Liver (tissue), 9 donors: ENCODE data around the gene FAM229B. TPM values are rescaled to one million over a fixed set of nuclear protein-coding genes. Genes with fewer than 3 reads are reported as not detected.

ENCODE experiments used
- DNase-seq: peaks from one replicate; pipeline ENCODE4 v3.0.0-alpha.2; 2017; ENCODE audit warnings: low spot score
- H3K27ac ChIP-seq, 2 donors: one replicate each; pipeline ENCODE4 v1.7.0; 2013; ENCODE audit warnings: inconsistent platforms in 2 of 2, low read length in 2 of 2, control low read depth in 1 of 2, low read depth in 1 of 2, mild to moderate bottlenecking in 1 of 2
- H3K27me3 ChIP-seq, 4 donors: one replicate each; pipeline versions ENCODE4 v1.6.1 to v1.7.0; 2013; ENCODE audit warnings: low read length in 3 of 4, inconsistent platforms in 1 of 4, mild to moderate bottlenecking in 1 of 4, moderate library complexity in 1 of 4; ENCODE audit not compliant: control insufficient read depth in 4 of 4, insufficient read depth in 4 of 4
- H3K36me3 ChIP-seq, 4 donors: one replicate each; pipeline versions ENCODE4 v1.6.1 to v1.7.0; 2013; ENCODE audit warnings: low read length in 3 of 4, mild to moderate bottlenecking in 3 of 4, low read depth in 1 of 4, moderate library complexity in 1 of 4; ENCODE audit not compliant: control insufficient read depth in 4 of 4, insufficient read depth in 3 of 4
- H3K4me1 ChIP-seq, 4 donors: one replicate each; pipeline versions ENCODE4 v1.6.1 to v1.7.0; 2013; ENCODE audit warnings: low read length in 3 of 4, mild to moderate bottlenecking in 3 of 4, moderate library complexity in 1 of 4; ENCODE audit not compliant: control insufficient read depth in 4 of 4, insufficient read depth in 4 of 4
- H3K4me3 ChIP-seq, 3 donors: one replicate each; pipeline versions ENCODE4 v1.6.1 to v1.7.0; 2013; ENCODE audit warnings: low read length in 3 of 3, control low read depth in 1 of 3, low read depth in 1 of 3, mild to moderate bottlenecking in 1 of 3
- H3K9ac ChIP-seq, 2 donors: one replicate each; pipeline ENCODE4 v1.7.0; 2013; ENCODE audit warnings: low read length in 2 of 2, mild to moderate bottlenecking in 2 of 2, moderate library complexity in 2 of 2, control low read depth in 1 of 2, low read depth in 1 of 2
- H3K9me3 ChIP-seq, 4 donors: one replicate each; pipeline versions ENCODE4 v1.6.1 to v1.7.0; 2013; ENCODE audit warnings: low read length in 3 of 4; ENCODE audit not compliant: control insufficient read depth in 4 of 4
- ATF3 ChIP-seq: IDR thresholded peaks from 2 replicates; pipeline ENCODE4 v1.6.1; 2016; ENCODE audit warnings: antibody characterized with exemption
- CTCF ChIP-seq: fragments of 150-350 bp; IDR thresholded peaks from 2 replicates; pipeline ENCODE4 v1.5.1; 2017; ENCODE audit warnings: improper control_type of control experiment, low read depth, low read length; ENCODE audit not compliant: missing input control
- EGR1 ChIP-seq, 2 donors: IDR thresholded peaks; 2 replicates each; pipeline ENCODE4 v1.6.1; 2016 to 2018; ENCODE audit warnings: antibody characterized with exemption in 2 of 2, low read depth in 2 of 2
- FOXA1 ChIP-seq: IDR thresholded peaks from 2 replicates; pipeline ENCODE4 v1.6.1; 2016; ENCODE audit warnings: antibody characterized with exemption
- FOXA2 ChIP-seq: IDR thresholded peaks from 2 replicates; pipeline ENCODE4 v1.6.1; 2016; ENCODE audit warnings: antibody characterized with exemption
- GABPA ChIP-seq, 2 donors: IDR thresholded peaks in 1 of 2; conservative IDR thresholded peaks in 1 of 2; 2 replicates each; pipeline ENCODE4 v1.6.1; 2016; ENCODE audit warnings: antibody characterized with exemption in 2 of 2, mild to moderate bottlenecking in 1 of 2, moderate library complexity in 1 of 2
- HNF4A ChIP-seq, 2 donors: conservative IDR thresholded peaks; 2 replicates each; pipeline ENCODE4 v1.6.1; 2016; ENCODE audit warnings: antibody characterized with exemption in 2 of 2, mild to moderate bottlenecking in 2 of 2
- HNF4G ChIP-seq: IDR thresholded peaks from 2 replicates; pipeline ENCODE4 v1.6.1; 2016; ENCODE audit warnings: antibody characterized with exemption
- MAX ChIP-seq: IDR thresholded peaks from 2 replicates; pipeline ENCODE4 v1.6.1; 2016; ENCODE audit warnings: antibody characterized with exemption
- NR2F2 ChIP-seq: IDR thresholded peaks from 2 replicates; pipeline ENCODE4 v1.6.1; 2016; ENCODE audit warnings: antibody characterized with exemption
- RAD21 ChIP-seq, 2 donors: IDR thresholded peaks; 2 replicates each; pipeline ENCODE4 v1.6.1; 2016; ENCODE audit warnings: antibody characterized with exemption in 2 of 2, mild to moderate bottlenecking in 2 of 2
- REST ChIP-seq: IDR thresholded peaks from 2 replicates; pipeline ENCODE4 v1.6.1; 2016; ENCODE audit warnings: antibody characterized with exemption, mild to moderate bottlenecking
- RXRA ChIP-seq, 2 donors: IDR thresholded peaks; 2 replicates each; pipeline ENCODE4 v1.6.1; 2017 to 2018; ENCODE audit warnings: antibody characterized with exemption in 2 of 2, mild to moderate bottlenecking in 1 of 2
- SP1 ChIP-seq: IDR thresholded peaks from 2 replicates; pipeline ENCODE4 v1.6.1; 2018; ENCODE audit warnings: antibody characterized with exemption, mild to moderate bottlenecking
- TAF1 ChIP-seq: conservative IDR thresholded peaks from 2 replicates; pipeline ENCODE4 v1.6.1; 2016; ENCODE audit warnings: antibody characterized with exemption, mild to moderate bottlenecking
- YY1 ChIP-seq: IDR thresholded peaks from 2 replicates; pipeline ENCODE4 v1.6.1; 2016; ENCODE audit warnings: antibody characterized with exemption, mild to moderate bottlenecking
- ZBTB33 ChIP-seq: IDR thresholded peaks from 2 replicates; pipeline ENCODE4 v1.6.1; 2016; ENCODE audit warnings: antibody characterized with exemption
- WGBS: extraction: QIAGEN DNeasy Blood & Tissue Kit; methylation state at CpG from one replicate; pipeline ENCODE4 v1.1.7; 2013; 5-methylcytosine and 5-hydroxymethylcytosine counted together
- polyA plus RNA-seq, 2 donors: library from polyadenylated mRNA; stranded (reverse) in 1 of 2; unstranded in 1 of 2; fragments of 200-250 nt in 1 of 2; fragments of >200 nt in 1 of 2; fragmentation: Nextera tagmentation in 1 of 2; extraction: Ambion mirVana in 1 of 2; gene quantifications; one replicate each; pipeline versions ENCODE4 v1.2.1 to v1.2.3, GENCODE V29; 2013 to 2015
- total RNA-seq, 2 donors: library from RNA; depleted of rRNA; stranded (reverse); fragments of >200 nt; gene quantifications; one replicate each; pipeline ENCODE4 v1.2.3, GENCODE V29; 2014
- donor health status: healthy.
- donor health status: healthy.
- donor health status: healthy.
- donor health status: healthy.
- donor health status: healthy.

Gene FAM229B
- total and polyA plus RNA-seq, 4 donors: 1.8 to 13.8 (median 7.1) TPM

GRCh38 chr6:112043032-112044007 lies 44.1 kb upstream of the FAM229B start:
- peak; percentile 92 for TF ChIP-seq NR2F2
- TF ChIP-seq HNF4G: no peak
- peak; percentile 30 for TF ChIP-seq MAX
- TF ChIP-seq TAF1: peak; percentile 49
- peak; percentile 2 for TF ChIP-seq FOXA1
- TF ChIP-seq EGR1 (IDR thresholded peaks at IDR 0.05; ENCODE audit: low read depth in 2 of 2): peak in 1 of 2 donors; percentile 41
- peak; percentile 11 for TF ChIP-seq SP1
- peak; percentile 91 for TF ChIP-seq YY1
- TF ChIP-seq RXRA (IDR thresholded peaks at IDR 0.05): peak; percentile 16 to 41
- peak; percentile 10 for TF ChIP-seq ZBTB33
- TF ChIP-seq CTCF: peak; percentile 97
- TF ChIP-seq HNF4A (conservative IDR thresholded peaks at IDR 0.05): peak; percentile 16 to 34
- TF ChIP-seq RAD21 (IDR thresholded peaks at IDR 0.05): peak; percentile 97 to 98
- TF ChIP-seq FOXA2: no peak
- no peak for TF ChIP-seq GABPA (IDR thresholded peaks at IDR 0.05 in 1 of 2, conservative IDR thresholded peaks at IDR 0.05 in 1 of 2)
- peak; percentile 66 for TF ChIP-seq REST
- no peak for TF ChIP-seq ATF3
- Histone ChIP-seq H3K9ac (peak overlapping the region; percentile 87 to 98), H3K4me3 (peak overlapping the region; percentile 63 to 68 (median 68)), H3K36me3 (no peaks in the 10 kb centered on the region), H3K4me1 (peaks cover 0 to 17% (median 9%) of the 10 kb centered on the region in 4 donors), H3K9me3 (no peaks in the 10 kb centered on the region), H3K27me3 (no peaks in the 10 kb centered on the region), H3K27ac (peak overlapping the region; percentile 74 to 82)
- DNase-seq: peak; percentile 89
- under 1% methylated on average over 36 of the region's 36 CpGs for WGBS
